Activated CD4-positive, CD25-positive, alpha-beta regulatory T cell treated with anti-CD3 and anti-CD28 coated beads, Interleukin-2, amount 50 U/mL, for 16 hours (primary cell): Measurements from ENCODE around the gene C20orf173.
A peak's percentile ranks its signal among the peaks of the same experiment; 100 is the strongest.

Experiments
- DNase-seq: peaks from one replicate; pipeline ENCODE4 v3.0.0-alpha.2; 2020; ENCODE audit warnings: low read depth, low spot score

The C20orf173 gene

GRCh38 chr20:35506872-35507638 lies 22.4 kb downstream of the C20orf173 start:
- DNase-seq: no peak

GRCh38 chr20:35506179-35506578 lies 23.3 kb downstream of the C20orf173 start:
- DNase-seq: no peak

GRCh38 chr20:35504751-35505150 lies 24.7 kb downstream of the C20orf173 start:
- no peak for DNase-seq

GRCh38 chr20:35503841-35504561 lies 25.5 kb downstream of the C20orf173 start:
- DNase-seq: no peak

- DNase-seq: no peak
Measured at GRCh38 chr20:35503281-35503680, 26.2 kb downstream of the C20orf173 start.

- DNase-seq: no peak
Measured at GRCh38 chr20:35502352-35502751, 27.1 kb downstream of the C20orf173 start.

GRCh38 chr20:35499271-35499670 lies 30.2 kb downstream of the C20orf173 start:
- no peak for DNase-seq

- DNase-seq: no peak
Measured at GRCh38 chr20:35497780-35498189, 31.7 kb downstream of the C20orf173 start.

GRCh38 chr20:35497320-35497719 lies 32.1 kb downstream of the C20orf173 start:
- DNase-seq: no peak

- no peak for DNase-seq
Measured at GRCh38 chr20:35496481-35496880, 33.0 kb downstream of the C20orf173 start.

- DNase-seq: no peak
Measured at GRCh38 chr20:35492352-35492751, 37.1 kb downstream of the C20orf173 start.

GRCh38 chr20:35491823-35492222 lies 37.6 kb downstream of the C20orf173 start:
- DNase-seq: no peak

GRCh38 chr20:35490736-35491181 lies 38.7 kb downstream of the C20orf173 start:
- DNase-seq: peak; percentile 38

- DNase-seq: no peak
Measured at GRCh38 chr20:35489717-35490116, 39.7 kb downstream of the C20orf173 start.

- no peak for DNase-seq
Measured at GRCh38 chr20:35487479-35487878, 42.0 kb downstream of the C20orf173 start.

- no peak for DNase-seq
Measured at GRCh38 chr20:35479798-35480197, 49.7 kb downstream of the C20orf173 start.

GRCh38 chr20:35478804-35479472 lies 50.5 kb downstream of the C20orf173 start:
- DNase-seq: no peak
